HepG2 (cell line): Measurements from ENCODE around the gene CDK17. TPM values are rescaled to one million over a fixed set of nuclear protein-coding genes. Genes with fewer than 3 reads are reported as not detected.

Source experiments
- ATAC-seq: fragments of 200-7000 bp; cut with Tn5 transposase; 3 replicates; pipeline ENCODE4 v1.9.1; 2020; ENCODE audit warnings: mild to moderate bottlenecking, moderate library complexity
- BruUV-seq: library from RNA; stranded (reverse); fragments of 400-500 nt; replicated peaks from 2 replicates; lab custom pipeline; 2021; lab: Mats Ljungman, UMichigan
- CTCF ChIA-PET: fragments of 300-600 bp; formaldehyde crosslinking; extraction: SDS; loops from one replicate; lab custom pipeline; 2021; ENCODE audit warnings: low total read pairs, inconsistent platforms, low intra/inter-chr PET ratio; lab: Yijun Ruan, JAX
- POLR2A ChIA-PET: fragments of 350-600 bp; sonication (Branson Sonifier 250); formaldehyde crosslinking; loops from one replicate; lab custom pipeline; 2020; ENCODE audit warnings: antibody characterized with exemption, inconsistent platforms; lab: Yijun Ruan, JAX
- DNase-seq: peaks from one replicate; pipeline ENCODE4 v3.0.0-alpha.2; 2015; ENCODE audit warnings: low spot score
- FAIRE-seq: peaks from 3 replicates; lab custom pipeline; 2011; peaks lifted over from hg19 to GRCh38; lab: Jason Lieb, UNC
- H2AFZ ChIP-seq: one replicate; pipeline ENCODE4 v1.6.1; 2011; ENCODE audit warnings: low read length, inconsistent platforms
- H3K27ac ChIP-seq: fragments of 300-600 bp; 3 replicates; pipeline ENCODE4 v1.8.0; 2011; ENCODE audit warnings: mixed run types, mild to moderate bottlenecking, mixed read lengths, low read length, inconsistent platforms; ENCODE audit not compliant: insufficient read depth; ENCODE audit errors: extremely low read length
- H3K27me3 ChIP-seq, 2 experiments: fragments of 200-600 bp in 1 of 2; 2 replicates in 1 of 2; 3 replicates in 1 of 2; pipeline versions ENCODE4 v1.6.0 to v1.8.0; 2011; ENCODE audit warnings: low read length in 2 of 2, mild to moderate bottlenecking in 2 of 2, moderate library complexity in 2 of 2, inconsistent platforms in 1 of 2; ENCODE audit not compliant: insufficient read depth in 2 of 2, control insufficient read depth in 1 of 2
- H3K36me3 ChIP-seq, 2 experiments: fragments of 200-600 bp in 1 of 2; replicated peaks in 1 of 2; 2 replicates in 1 of 2; 3 replicates in 1 of 2; pipeline versions ENCODE4 v1.5.1 to v1.8.0; 2011; ENCODE audit warnings: low read length in 2 of 2, inconsistent platforms in 1 of 2; ENCODE audit not compliant: insufficient read depth in 2 of 2, control insufficient read depth in 1 of 2
- H3K4me1 ChIP-seq: 2 replicates; pipeline ENCODE4 v1.5.1; 2012; ENCODE audit warnings: low read length, inconsistent platforms; ENCODE audit not compliant: insufficient read depth
- H3K4me2 ChIP-seq: 2 replicates; pipeline ENCODE4 v1.6.0; 2011; ENCODE audit warnings: low read depth, low read length, inconsistent platforms
- H3K4me3 ChIP-seq, 3 experiments: fragments of 200-600 bp in 1 of 3; sonication (generic), shearing (Covaris generic) in 1 of 3; replicated peaks in 1 of 3; 2 replicates each; pipeline ENCODE4 v1.5.1; 2011 to 2016; ENCODE audit warnings: low read length in 3 of 3, inconsistent platforms in 2 of 3, low read depth in 2 of 3, mild to moderate bottlenecking in 2 of 3, control low read depth in 1 of 3, mixed read lengths in 1 of 3; ENCODE audit not compliant: insufficient read depth in 1 of 3
- H3K79me2 ChIP-seq: one replicate; pipeline ENCODE4 v1.6.1; 2011; ENCODE audit warnings: low read length, inconsistent platforms; ENCODE audit not compliant: insufficient read depth
- H3K9ac ChIP-seq: 2 replicates; pipeline ENCODE4 v1.6.0; 2011; ENCODE audit warnings: mild to moderate bottlenecking, low read depth, low read length, inconsistent platforms; ENCODE audit not compliant: insufficient read depth
- H3K9me3 ChIP-seq: 2 replicates; pipeline ENCODE4 v1.5.1; 2012; ENCODE audit warnings: mild to moderate bottlenecking, low read length
- H4K20me1 ChIP-seq: 2 replicates; pipeline ENCODE4 v1.6.0; 2011; ENCODE audit warnings: inconsistent platforms, mild to moderate bottlenecking, low read length, moderate library complexity; ENCODE audit not compliant: insufficient read depth
- CEBPB ChIP-seq: IDR thresholded peaks from 2 replicates; pipeline ENCODE4 v1.6.1; 2011; ENCODE audit warnings: low read depth, low read length, improper control_type of control experiment, borderline replicate concordance
- HMGA1 ChIP-seq: sonication (generic); formaldehyde crosslinking; conservative IDR thresholded peaks from 2 replicates; pipeline ENCODE4 v1.4.0; 2020; ENCODE audit warnings: missing genetic modification reagents
- MBD4 ChIP-seq: IDR thresholded peaks from 2 replicates; pipeline ENCODE4 v1.6.1; 2012; ENCODE audit warnings: low read length, inconsistent platforms, borderline replicate concordance
- RORA ChIP-seq: sonication (generic); formaldehyde crosslinking; IDR thresholded peaks from 2 replicates; pipeline ENCODE4 v1.5.0; 2020; ENCODE audit warnings: mild to moderate bottlenecking, missing genetic modification reagents, moderate library complexity
- ZFP36L1 ChIP-seq: sonication (generic); formaldehyde crosslinking; IDR thresholded peaks from 2 replicates; pipeline ENCODE4 v1.8.0; 2022; ENCODE audit warnings: mild to moderate bottlenecking, missing genetic modification reagents, moderate library complexity
- ZNF207 ChIP-seq: fragments of 450-650 bp; IDR thresholded peaks from 2 replicates; pipeline ENCODE4 v1.6.1; 2016; ENCODE audit warnings: antibody characterized with exemption, borderline replicate concordance
- ZNF790 ChIP-seq: sonication (generic); formaldehyde crosslinking; IDR thresholded peaks from 2 replicates; pipeline ENCODE4 v1.8.0; 2022; ENCODE audit warnings: missing genetic modification reagents, mild to moderate bottlenecking, borderline replicate concordance
- ZNF839 ChIP-seq: sonication (generic); formaldehyde crosslinking; IDR thresholded peaks from 2 replicates; pipeline ENCODE4 v1.4.0; 2020; ENCODE audit warnings: missing genetic modification reagents, mild to moderate bottlenecking, borderline replicate concordance
- WGBS: methylation state at CpG from one replicate; pipeline ENCODE4 v1.1.6; 2017; ENCODE audit warnings: low lambda C conversion rate; 5-methylcytosine and 5-hydroxymethylcytosine counted together
- in situ Hi-C: cut with HindIII; loops from 2 replicates; pipeline ENCODE4 v1.10.0; 2017; ENCODE audit warnings: low pct_unique_long_range_greater_than_20kb; ENCODE audit not compliant: extremely low pct_ligation_motif_present
- intact Hi-C: fragments of 100-400 bp; cut with micrococcal nuclease; formaldehyde crosslinking; loops from one replicate; pipeline ENCODE4 v1.10.0; 2022; ENCODE audit not compliant: unreplicated experiment
- polyA plus RNA-seq, 8 experiments: library from polyadenylated mRNA; depleted of rRNA in 3 of 8; stranded (reverse) in 7 of 8; unstranded in 1 of 8; fragments of >200 nt; fragmentation: Illumina TruSeq in 4 of 8; extraction: Trizol in 4 of 8; gene quantifications; 2 replicates each; pipeline versions ENCODE4 v1.2.1 to v1.2.3, GENCODE V29; 2011 to 2016; ENCODE audit warnings: low read depth in 4 of 8, missing spikeins in 1 of 8, mixed read lengths in 1 of 8; ENCODE audit not compliant: insufficient read depth in 1 of 8
- total RNA-seq, 5 experiments: library from RNA; depleted of rRNA; stranded (reverse); fragments of >200 nt; fragmentation: Illumina TruSeq; extraction: Trizol; gene quantifications; 2 replicates each; pipeline ENCODE4 v1.2.3, GENCODE V29; 2016; ENCODE audit warnings: low read depth in 1 of 5
- TF ChIP-seq, protein P1 (sequence below): sonication (generic); formaldehyde crosslinking; conservative IDR thresholded peaks from 2 replicates; pipeline ENCODE4 v1.4.0; 2020; ENCODE audit warnings: missing genetic modification reagents
- TF ChIP-seq, protein P2 (sequence below): sonication (generic); formaldehyde crosslinking; IDR thresholded peaks from 2 replicates; pipeline ENCODE4 v1.4.0; 2020; ENCODE audit warnings: missing genetic modification reagents, borderline replicate concordance
- TF ChIP-seq, protein P3 (sequence below): sonication (generic); formaldehyde crosslinking; IDR thresholded peaks from 2 replicates; pipeline ENCODE4 v1.8.1; 2023; ENCODE audit warnings: mild to moderate bottlenecking, moderate library complexity, missing genetic modification reagents
- TF ChIP-seq, protein P4 (sequence below): sonication (generic); formaldehyde crosslinking; IDR thresholded peaks from 2 replicates; pipeline ENCODE4 v1.5.1; 2020; ENCODE audit warnings: missing genetic modification reagents, mild to moderate bottlenecking, borderline replicate concordance

CDK17 gene
- total and polyA plus RNA-seq, 2 of the 13 experiments (the other 11 are each of a cell fraction or from before 2014, with no cell fraction given) = 9.9 to 22.3 TPM

DNA sequence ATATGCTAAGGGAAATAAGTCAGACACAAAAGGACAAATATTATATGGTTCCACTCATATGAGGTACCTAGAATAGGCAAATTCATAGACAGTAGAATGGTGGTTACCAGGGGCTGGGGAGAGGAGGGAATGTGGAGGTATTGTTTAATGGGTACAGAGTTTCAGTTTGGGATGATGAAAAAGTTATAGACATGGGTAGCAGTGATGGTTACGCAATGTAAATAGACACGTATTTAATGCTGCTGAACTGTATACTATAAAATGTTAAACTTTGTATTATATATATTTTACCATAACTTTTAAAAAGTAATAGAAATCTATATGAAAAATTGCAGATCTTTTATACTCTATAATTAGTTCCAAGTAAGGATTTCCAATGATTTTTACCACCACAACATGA is 71.2 kb downstream of the CDK17 start:
- peak; percentile 61 for TF ChIP-seq CEBPB
- TF ChIP-seq ZNF207 = no peak
- no peak for TF ChIP-seq ZFP36L1 (CRISPR knock-in tag)
- TF ChIP-seq, protein P1, sequence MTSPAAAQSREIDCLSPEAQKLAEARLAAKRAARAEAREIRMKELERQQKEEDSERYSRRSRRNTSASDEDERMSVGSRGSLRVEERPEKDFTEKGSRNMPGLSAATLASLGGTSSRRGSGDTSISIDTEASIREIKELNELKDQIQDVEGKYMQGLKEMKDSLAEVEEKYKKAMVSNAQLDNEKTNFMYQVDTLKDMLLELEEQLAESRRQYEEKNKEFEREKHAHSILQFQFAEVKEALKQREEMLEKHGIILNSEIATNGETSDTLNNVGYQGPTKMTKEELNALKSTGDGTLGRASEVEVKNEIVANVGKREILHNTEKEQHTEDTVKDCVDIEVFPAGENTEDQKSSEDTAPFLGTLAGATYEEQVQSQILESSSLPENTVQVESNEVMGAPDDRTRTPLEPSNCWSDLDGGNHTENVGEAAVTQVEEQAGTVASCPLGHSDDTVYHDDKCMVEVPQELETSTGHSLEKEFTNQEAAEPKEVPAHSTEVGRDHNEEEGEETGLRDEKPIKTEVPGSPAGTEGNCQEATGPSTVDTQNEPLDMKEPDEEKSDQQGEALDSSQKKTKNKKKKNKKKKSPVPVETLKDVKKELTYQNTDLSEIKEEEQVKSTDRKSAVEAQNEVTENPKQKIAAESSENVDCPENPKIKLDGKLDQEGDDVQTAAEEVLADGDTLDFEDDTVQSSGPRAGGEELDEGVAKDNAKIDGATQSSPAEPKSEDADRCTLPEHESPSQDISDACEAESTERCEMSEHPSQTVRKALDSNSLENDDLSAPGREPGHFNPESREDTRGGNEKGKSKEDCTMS (CRISPR knock-in tag) = no peak
- no peak overlapping the region for H2AFZ ChIP-seq
- ChIA-PET CTCF (no interaction called here), POLR2A (no interaction called here)
- BruUV-seq = no TSS peak
- no peaks in the 10 kb centered on the region for H3K9me3 ChIP-seq
- H3K36me3 ChIP-seq = peaks cover 0 to 15% of the 10 kb centered on the region in 2 experiments; a peak in 3 of 5 replicates
- no peak for ATAC-seq
- 94% methylated on average over 2 of the region's 2 CpGs for WGBS
- no peak overlapping the region for H3K4me3 ChIP-seq
- intact Hi-C loops = no loop called here
- in situ Hi-C loops = no loop called here
- DNase-seq = no peak
- H3K9ac ChIP-seq = no peak overlapping the region
- peaks cover 7% of the 10 kb centered on the region for H3K4me1 ChIP-seq
- no peak for FAIRE-seq
- H4K20me1 ChIP-seq = no peaks in the 10 kb centered on the region
- H3K4me2 ChIP-seq = no peak overlapping the region
- H3K27me3 ChIP-seq = no peaks in the 10 kb centered on the region
- no peaks in the 10 kb centered on the region for H3K79me2 ChIP-seq
- H3K27ac ChIP-seq = no peak overlapping the region

DNA sequence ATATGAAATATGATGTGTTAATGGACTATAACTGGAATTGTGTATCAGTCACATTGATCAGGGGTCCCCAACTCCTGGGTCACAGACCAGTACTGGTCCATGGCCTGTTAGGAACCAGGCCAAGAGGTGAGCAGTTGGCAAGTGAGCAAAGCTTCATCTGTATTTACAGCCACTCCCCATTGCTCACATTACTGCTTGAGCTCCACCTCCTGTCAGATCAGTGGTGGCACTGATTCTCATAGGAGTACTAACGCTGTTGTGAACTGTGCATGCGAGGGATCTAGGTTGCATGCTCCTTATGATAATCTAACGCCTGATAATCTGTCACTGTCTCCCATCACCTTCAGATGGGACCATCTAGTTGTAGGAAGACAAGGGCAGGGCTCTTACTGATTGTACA is 72.3 kb downstream of the CDK17 start:
- FAIRE-seq (no peak), ATAC-seq (no peak)
- TF ChIP-seq ZNF839 (CRISPR knock-in tag) = no peak
- TF ChIP-seq, protein P2, sequence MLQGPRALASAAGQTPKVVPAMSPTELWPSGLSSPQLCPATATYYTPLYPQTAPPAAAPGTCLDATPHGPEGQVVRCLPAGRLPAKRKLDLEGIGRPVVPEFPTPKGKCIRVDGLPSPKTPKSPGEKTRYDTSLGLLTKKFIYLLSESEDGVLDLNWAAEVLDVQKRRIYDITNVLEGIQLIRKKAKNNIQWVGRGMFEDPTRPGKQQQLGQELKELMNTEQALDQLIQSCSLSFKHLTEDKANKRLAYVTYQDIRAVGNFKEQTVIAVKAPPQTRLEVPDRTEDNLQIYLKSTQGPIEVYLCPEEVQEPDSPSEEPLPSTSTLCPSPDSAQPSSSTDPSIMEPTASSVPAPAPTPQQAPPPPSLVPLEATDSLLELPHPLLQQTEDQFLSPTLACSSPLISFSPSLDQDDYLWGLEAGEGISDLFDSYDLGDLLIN (CRISPR knock-in tag) = no peak
- TF ChIP-seq, protein P3, sequence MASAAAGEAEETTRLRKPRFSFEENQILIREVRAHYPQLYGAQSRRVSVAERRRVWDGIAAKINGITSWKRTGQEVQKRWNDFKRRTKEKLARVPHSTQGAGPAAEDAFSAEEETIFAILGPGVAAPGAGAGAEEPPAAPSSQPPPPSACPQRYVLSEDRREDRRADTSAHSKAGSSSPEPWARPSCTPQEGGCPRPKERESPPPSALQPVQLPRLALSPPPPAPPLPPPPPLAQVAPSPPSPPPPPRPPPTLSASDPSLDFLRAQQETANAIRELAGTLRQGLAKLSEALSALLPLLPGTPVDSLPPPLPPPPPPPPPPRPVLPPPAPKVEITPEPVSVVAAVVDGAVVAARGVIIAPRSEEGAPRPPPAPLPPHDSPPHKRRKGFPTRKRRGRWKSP = no peak
- no peak for TF ChIP-seq MBD4
- TF ChIP-seq, protein P4, sequence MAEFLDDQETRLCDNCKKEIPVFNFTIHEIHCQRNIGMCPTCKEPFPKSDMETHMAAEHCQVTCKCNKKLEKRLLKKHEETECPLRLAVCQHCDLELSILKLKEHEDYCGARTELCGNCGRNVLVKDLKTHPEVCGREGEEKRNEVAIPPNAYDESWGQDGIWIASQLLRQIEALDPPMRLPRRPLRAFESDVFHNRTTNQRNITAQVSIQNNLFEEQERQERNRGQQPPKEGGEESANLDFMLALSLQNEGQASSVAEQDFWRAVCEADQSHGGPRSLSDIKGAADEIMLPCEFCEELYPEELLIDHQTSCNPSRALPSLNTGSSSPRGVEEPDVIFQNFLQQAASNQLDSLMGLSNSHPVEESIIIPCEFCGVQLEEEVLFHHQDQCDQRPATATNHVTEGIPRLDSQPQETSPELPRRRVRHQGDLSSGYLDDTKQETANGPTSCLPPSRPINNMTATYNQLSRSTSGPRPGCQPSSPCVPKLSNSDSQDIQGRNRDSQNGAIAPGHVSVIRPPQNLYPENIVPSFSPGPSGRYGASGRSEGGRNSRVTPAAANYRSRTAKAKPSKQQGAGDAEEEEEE (CRISPR knock-in tag) = no peak
- no peak for TF ChIP-seq HMGA1 (CRISPR knock-in tag)
- TF ChIP-seq ZNF790 (CRISPR knock-in tag) = no peak
- TF ChIP-seq RORA = no peak

More for the DNA sequence above, 72.3 kb downstream of the CDK17 start:
- intact Hi-C loops (no loop called here), in situ Hi-C loops (no loop called here)
- Histone ChIP-seq H3K4me1 (no peaks in the 10 kb centered on the region), H3K4me3 (no peak overlapping the region), H3K27ac (no peak overlapping the region), H3K9ac (no peak overlapping the region), H3K4me2 (no peak overlapping the region), H3K9me3 (no peaks in the 10 kb centered on the region), H2AFZ (no peak overlapping the region), H3K27me3 (no peaks in the 10 kb centered on the region), H4K20me1 (no peaks in the 10 kb centered on the region), H3K36me3 (peaks cover 2 to 22% of the 10 kb centered on the region in 2 experiments; a peak in 4 of 5 replicates), H3K79me2 (no peaks in the 10 kb centered on the region)
- BruUV-seq = no TSS peak
- 98% methylated on average over 3 of the region's 3 CpGs for WGBS
- ChIA-PET CTCF (no interaction called here), POLR2A (no interaction called here)
- no peak for DNase-seq
